C4-2B (cell line): ENCODE results near the gene ST8SIA5.

Source experiments
- ZFX ChIP-seq: fragments of 450-650 bp; IDR thresholded peaks from 2 replicates; pipeline ENCODE4 v1.6.1; 2017
- TF ChIP-seq, protein P1 (sequence below): fragments of 450-650 bp; conservative IDR thresholded peaks from 2 replicates; pipeline ENCODE4 v1.5.1; 2017; ENCODE audit warnings: mild to moderate bottlenecking

DNA sequence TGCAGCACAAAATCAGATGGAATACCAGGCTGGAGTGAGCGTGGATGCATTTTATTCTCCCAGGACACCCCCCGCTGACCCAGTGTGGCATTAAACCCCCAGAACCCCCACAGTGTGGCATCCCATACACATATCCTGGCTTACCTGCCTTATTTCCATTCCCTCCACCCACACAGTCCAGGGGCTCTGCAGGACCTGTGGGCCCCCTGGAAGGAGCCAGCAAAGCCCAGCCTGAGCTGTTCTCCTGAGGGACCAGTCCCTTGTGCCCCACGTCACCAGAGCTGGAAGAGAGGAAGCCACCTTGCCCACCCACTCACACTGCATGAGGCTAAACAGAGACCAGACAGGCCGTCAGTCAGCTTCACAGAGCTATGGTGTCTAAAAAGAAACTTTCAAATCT lies 20.1 kb downstream of the ST8SIA5 start:
- TF ChIP-seq, protein P1, sequence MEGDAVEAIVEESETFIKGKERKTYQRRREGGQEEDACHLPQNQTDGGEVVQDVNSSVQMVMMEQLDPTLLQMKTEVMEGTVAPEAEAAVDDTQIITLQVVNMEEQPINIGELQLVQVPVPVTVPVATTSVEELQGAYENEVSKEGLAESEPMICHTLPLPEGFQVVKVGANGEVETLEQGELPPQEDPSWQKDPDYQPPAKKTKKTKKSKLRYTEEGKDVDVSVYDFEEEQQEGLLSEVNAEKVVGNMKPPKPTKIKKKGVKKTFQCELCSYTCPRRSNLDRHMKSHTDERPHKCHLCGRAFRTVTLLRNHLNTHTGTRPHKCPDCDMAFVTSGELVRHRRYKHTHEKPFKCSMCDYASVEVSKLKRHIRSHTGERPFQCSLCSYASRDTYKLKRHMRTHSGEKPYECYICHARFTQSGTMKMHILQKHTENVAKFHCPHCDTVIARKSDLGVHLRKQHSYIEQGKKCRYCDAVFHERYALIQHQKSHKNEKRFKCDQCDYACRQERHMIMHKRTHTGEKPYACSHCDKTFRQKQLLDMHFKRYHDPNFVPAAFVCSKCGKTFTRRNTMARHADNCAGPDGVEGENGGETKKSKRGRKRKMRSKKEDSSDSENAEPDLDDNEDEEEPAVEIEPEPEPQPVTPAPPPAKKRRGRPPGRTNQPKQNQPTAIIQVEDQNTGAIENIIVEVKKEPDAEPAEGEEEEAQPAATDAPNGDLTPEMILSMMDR, result no peak
- no peak for TF ChIP-seq ZFX
